ENCODE results near the gene CSTF1. TPM values are rescaled to one million over a fixed set of nuclear protein-coding genes. Genes with fewer than 3 reads are reported as not detected.
"Not testable (repeated sequence)": the region's sequence is repeated elsewhere in the genome, so short reads cannot be mapped to it uniquely, and the experiment has no call there.

The CSTF1 gene
- total RNA-seq, 1 donor from 2014 or later, result 51.9 TPM

DNA sequence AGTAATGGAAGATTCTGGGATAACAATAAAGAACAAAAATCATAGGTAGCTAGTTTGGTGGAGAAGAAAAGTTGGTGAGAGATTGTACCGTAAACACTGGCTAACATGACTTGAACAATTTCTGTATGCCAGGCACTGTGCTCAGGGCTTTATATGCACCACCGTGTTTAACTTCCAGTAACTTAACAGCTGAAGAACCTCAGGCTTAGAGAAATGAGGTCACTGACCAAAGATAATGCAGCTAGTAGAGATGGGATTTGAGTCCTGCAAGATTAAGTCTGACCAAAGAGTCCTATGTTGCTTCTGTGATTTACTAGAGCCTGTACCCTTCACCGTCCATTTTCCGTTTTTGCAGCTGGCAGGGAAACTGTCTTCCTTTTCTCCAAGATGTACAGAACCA lies 2.7 kb downstream of the CSTF1 start:
- Mint-ChIP-seq H3K9me3 (no peaks in the 10 kb centered on the region), H3K4me1 (peaks cover 23% of the 10 kb centered on the region), H3K27ac (ENCODE audit: unreplicated experiment) (no peak overlapping the region), H3K4me3 (no peak overlapping the region), H3K27me3 (ENCODE audit: low read depth) (no peaks in the 10 kb centered on the region), H3K36me3 (ENCODE audit: low read depth) (peaks cover 12% of the 10 kb centered on the region)
- no peak for DNase-seq (ENCODE audit: low read depth, low spot score)
- TF ChIP-seq CTCF (conservative IDR thresholded peaks at IDR 0.05), result no peak

DNA sequence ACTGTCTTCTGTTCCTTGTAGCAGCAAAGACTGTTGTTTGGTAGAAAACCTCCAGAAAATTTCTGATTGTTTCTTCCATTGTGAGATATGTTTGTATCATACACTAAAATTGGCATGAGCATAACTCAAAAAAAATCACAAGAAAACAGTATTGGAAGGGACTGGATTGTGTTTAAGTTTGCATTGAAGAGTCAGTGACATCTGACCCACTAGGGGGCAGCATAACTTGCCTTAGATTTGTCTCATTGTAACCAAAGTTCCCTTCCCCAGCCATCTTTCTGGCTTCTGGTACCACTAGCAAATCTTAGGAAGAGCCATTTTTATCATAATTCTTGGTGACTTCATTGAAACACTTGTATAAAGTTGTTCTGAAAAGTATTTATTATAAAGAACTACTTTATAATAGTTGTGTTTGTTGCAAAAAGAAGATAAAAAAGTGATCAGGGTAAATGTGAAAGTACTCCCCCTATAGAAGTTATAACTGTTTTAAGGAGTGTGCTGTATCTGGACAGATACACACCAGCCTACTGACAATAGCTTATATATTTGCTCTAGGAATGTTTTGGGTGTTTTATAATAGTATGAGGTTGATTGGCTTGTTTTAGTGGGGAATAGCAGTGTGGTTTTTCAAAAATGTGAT lies 7.7 kb downstream of the CSTF1 start:
- DNase-seq (ENCODE audit: low read depth, low spot score), result peak; percentile 55
- no peaks in the 10 kb centered on the region for H3K9me3 Mint-ChIP-seq
- H3K4me3 Mint-ChIP-seq, result peak overlapping the region; percentile 72
- H3K27me3 Mint-ChIP-seq (ENCODE audit: low read depth), result no peaks in the 10 kb centered on the region
- H3K4me1 Mint-ChIP-seq, result peaks cover 5% of the 10 kb centered on the region
- peaks cover 24% of the 10 kb centered on the region for H3K36me3 Mint-ChIP-seq (ENCODE audit: low read depth)
- TF ChIP-seq CTCF (conservative IDR thresholded peaks at IDR 0.05), result peak; percentile 89
- H3K27ac Mint-ChIP-seq (ENCODE audit: unreplicated experiment), result no peak overlapping the region

DNA sequence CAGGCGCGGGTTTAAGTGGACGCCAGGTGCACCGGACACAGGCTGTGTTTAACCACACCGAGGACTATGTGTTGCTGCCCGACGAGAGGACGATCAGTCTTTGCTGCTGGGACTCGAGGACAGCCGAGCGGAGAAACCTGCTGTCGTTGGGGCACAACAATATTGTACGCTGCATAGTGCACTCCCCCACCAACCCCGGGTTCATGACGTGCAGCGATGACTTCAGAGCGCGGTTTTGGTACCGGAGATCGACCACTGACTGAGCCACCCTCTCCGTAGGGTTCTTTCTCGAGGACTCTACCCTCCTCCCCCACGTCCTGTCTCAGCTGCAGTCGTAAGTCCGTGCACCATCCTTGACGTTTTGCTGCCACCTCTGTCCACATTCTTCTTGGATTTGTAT lies 11.0 kb downstream of the CSTF1 start:
- H3K4me1 Mint-ChIP-seq, result peaks cover 5% of the 10 kb centered on the region
- DNase-seq (ENCODE audit: low read depth, low spot score), result no peak
- no peak overlapping the region for H3K27ac Mint-ChIP-seq (ENCODE audit: unreplicated experiment)
- H3K27me3 Mint-ChIP-seq (ENCODE audit: low read depth), result no peaks in the 10 kb centered on the region
- H3K9me3 Mint-ChIP-seq, result no peaks in the 10 kb centered on the region
- peaks cover 22% of the 10 kb centered on the region for H3K36me3 Mint-ChIP-seq (ENCODE audit: low read depth)
- no peak for TF ChIP-seq CTCF (conservative IDR thresholded peaks at IDR 0.05)
- H3K4me3 Mint-ChIP-seq, result no peak overlapping the region

DNA sequence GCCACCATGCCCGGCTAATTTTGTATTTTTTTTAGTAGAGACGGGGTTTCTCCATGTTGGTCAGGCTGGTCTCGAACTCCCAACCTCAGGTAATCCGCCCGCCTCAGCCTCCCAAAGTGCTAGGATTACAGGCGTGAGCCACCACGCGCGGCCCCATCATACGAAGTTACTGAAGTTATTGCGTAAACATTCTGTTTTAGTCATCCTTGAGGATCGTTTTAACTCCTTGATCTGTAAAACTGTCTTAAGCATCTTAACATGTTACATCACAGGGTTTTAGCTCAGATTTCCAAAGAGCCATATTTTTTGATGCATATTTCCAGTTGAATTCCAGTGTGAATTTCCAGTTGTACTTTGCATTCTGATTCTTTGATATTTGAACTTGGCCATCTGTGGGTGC lies 12.9 kb downstream of the CSTF1 start:
- not testable (repeated sequence) for DNase-seq (ENCODE audit: low read depth, low spot score); H3K27me3 Mint-ChIP-seq (ENCODE audit: low read depth); H3K9me3 Mint-ChIP-seq; H3K4me1 Mint-ChIP-seq; H3K27ac Mint-ChIP-seq (ENCODE audit: unreplicated experiment); H3K4me3 Mint-ChIP-seq
- peaks cover 14% of the 10 kb centered on the region for H3K36me3 Mint-ChIP-seq (ENCODE audit: low read depth)

DNA sequence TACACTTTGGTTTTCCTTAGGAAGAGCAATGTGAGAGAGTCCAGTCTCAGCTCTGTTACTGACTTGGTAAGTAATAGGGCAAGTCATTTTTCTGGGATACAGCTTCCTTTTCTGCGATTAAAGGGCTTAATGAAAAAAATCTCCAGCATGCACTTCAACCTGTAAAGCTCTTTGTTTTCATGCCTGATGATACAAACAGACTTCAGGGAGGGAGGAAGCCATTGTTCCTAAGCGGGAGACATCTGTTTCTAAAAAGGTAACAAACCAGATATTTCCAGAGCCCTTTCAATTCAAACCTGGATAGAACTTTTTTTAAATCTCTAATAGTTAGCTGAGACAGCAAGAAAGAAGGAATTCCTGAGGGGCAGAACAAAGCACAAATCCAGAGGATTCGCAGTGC lies 14.5 kb downstream of the CSTF1 start:
- Mint-ChIP-seq H3K27ac (ENCODE audit: unreplicated experiment) (no peak overlapping the region), H3K27me3 (ENCODE audit: low read depth) (no peaks in the 10 kb centered on the region), H3K36me3 (ENCODE audit: low read depth) (peaks cover 14% of the 10 kb centered on the region), H3K4me1 (peaks cover 4% of the 10 kb centered on the region), H3K4me3 (no peak overlapping the region), H3K9me3 (no peaks in the 10 kb centered on the region)
- TF ChIP-seq CTCF (conservative IDR thresholded peaks at IDR 0.05), result no peak
- DNase-seq (ENCODE audit: low read depth, low spot score), result no peak

GRCh38 chr20:56409521-56409920 lies 17.1 kb downstream of the CSTF1 start:
- TF ChIP-seq CTCF (conservative IDR thresholded peaks at IDR 0.05), result no peak
- Mint-ChIP-seq H3K4me1 (peaks cover 4% of the 10 kb centered on the region), H3K36me3 (ENCODE audit: low read depth) (peaks cover 2% of the 10 kb centered on the region)

More at GRCh38 chr20:56409521-56409920, 17.1 kb downstream of the CSTF1 start:
- H3K4me3 Mint-ChIP-seq, result no peak overlapping the region
- DNase-seq (ENCODE audit: low read depth, low spot score), result no peak
- H3K27ac Mint-ChIP-seq (ENCODE audit: unreplicated experiment), result no peak overlapping the region
- no peaks in the 10 kb centered on the region for H3K27me3 Mint-ChIP-seq (ENCODE audit: low read depth)
- H3K9me3 Mint-ChIP-seq, result no peaks in the 10 kb centered on the region

Measured in neural crest cell (in vitro differentiated cells).